M059J (cell line): Measurements from ENCODE around the gene GALNT18. TPM values are rescaled to one million over a fixed set of nuclear protein-coding genes. Genes with fewer than 3 reads are reported as not detected.

Source experiments
- DNase-seq: peaks from one replicate; pipeline ENCODE4 v3.0.0-alpha.2; 2012; ENCODE audit warnings: low read depth
- total RNA-seq: library from RNA; depleted of rRNA; stranded (reverse); fragments of >200 nt; shearing (Covaris generic); gene quantifications from 2 replicates; pipeline ENCODE4 v1.2.3, GENCODE V29; 2014

GALNT18 gene
- total RNA-seq, 1 experiment from 2014 or later: 0.64 TPM

GRCh38 chr11:11624926-11625325 is 3.1 kb upstream of the GALNT18 start:
- DNase-seq: no peak

DNA sequence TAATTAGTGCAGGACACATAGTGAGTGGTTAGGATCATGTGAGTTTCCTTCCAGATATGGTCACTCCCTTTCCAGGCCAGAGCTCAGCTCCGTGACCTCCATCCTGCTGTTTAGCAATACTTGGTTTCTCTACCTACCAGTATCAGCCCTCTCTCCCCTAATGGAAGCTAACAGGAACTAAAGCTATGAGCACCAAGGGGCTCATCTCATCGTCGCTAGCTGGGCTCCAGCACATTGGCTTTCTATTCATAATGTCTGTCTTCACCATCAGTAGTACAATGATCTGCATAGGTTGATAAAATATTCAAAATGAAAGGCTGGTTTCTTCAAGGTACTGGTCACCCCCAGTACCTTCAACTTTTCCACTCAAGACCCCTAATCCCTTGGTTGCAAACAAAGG is 2.4 kb upstream of the GALNT18 start:
- no peak for DNase-seq

- DNase-seq: no peak
Observed at GRCh38 chr11:11622772-11623171, 967 bp upstream of the GALNT18 start.

DNA sequence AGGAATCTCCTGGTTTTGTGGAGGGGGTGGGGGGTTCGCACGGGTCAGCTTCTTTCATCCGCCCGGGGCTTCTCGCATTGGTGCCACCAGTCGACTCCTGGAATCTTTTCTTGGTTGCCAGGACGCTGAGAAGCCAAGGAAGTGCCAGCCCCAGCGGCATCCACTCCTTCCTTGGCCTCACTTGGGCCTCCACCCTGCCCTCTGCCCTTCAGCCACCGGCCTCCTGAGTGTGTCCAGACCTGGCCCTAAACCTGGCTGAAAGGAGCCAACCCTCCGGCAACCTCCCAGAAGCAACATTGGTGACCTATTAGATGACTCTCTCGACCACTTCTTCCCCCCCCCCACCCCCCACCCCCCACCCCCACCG is 518 bp upstream of the GALNT18 start:
- no peak for DNase-seq

DNA sequence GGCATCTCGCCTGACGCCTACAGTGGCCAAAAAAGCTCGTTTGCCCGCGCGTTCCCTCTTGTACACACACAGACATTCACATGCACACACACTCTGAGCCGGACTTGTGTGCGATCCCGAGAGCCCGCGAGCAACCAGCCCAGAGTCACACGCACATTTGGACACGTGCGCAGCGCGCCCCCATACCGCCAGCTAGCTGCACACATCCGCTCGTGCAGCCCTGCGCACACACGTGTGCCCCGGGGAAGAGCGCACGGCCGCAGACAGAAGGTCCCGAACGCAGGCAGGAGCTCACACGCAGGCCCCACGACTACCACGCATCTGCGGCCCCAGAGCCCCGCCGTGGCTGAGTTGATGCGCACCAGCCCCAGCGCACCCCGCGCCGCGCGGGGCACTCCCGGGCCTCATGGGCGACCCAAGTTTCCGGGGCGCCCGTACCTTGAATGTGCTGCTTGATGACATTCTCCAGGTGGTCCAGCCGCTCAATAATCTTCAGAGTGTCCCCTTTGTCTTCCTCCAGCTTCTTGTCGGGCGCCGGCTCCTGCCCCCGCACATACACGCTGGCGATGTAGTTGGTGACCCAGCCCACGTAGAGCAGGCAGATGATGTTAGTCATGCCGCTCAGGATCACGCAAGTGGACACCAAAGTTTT is 758 bp downstream of the GALNT18 start:
- peak; percentile 20 for DNase-seq

- no peak for DNase-seq
Observed at GRCh38 chr11:11620173-11620920, 1.5 kb downstream of the GALNT18 start.

GRCh38 chr11:11618973-11619435 is 2.8 kb downstream of the GALNT18 start:
- DNase-seq: no peak

GRCh38 chr11:11615086-11615485 is 6.7 kb downstream of the GALNT18 start:
- DNase-seq: no peak

DNA sequence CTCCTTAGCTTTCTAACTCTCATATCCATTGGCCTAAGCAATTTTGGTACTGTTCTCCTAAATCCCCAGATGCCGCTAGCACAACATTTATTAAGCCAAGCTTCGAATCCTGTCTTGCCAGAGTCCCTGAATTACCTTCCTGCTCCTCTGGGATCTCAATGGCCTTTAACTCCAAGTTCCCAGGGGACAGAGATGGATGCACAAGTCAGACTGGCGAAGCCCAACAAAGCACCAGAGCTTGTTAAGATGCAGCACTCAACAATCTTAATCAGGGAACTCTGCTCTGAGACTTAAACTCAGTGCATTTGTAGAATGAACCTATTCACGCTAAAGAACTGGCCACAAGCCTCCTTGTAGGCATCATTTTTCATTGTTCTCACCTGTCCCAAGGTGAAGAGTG is 9.4 kb downstream of the GALNT18 start:
- DNase-seq: no peak

DNA sequence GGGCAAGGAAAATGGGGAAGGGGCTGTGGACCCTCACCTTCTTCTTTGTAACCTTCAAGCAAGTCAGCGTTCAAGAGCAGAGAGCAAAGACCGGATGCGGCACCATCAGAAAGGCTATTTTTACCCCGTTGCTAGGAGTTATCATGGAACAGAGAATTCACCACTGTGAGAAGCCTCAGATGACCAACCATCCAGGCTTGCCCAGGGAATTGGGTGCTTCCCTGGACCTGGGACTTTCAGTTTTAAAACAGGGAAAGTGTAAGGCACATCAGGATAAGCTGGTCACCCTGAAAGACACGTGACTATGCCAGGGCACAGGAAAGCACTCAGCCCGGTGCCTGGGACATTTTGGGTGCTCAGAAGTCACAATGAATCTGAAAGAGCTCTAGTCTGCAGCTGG is 10.4 kb downstream of the GALNT18 start:
- no peak for DNase-seq

- DNase-seq: peak; percentile 19
Observed at GRCh38 chr11:11608783-11609232, 13.0 kb downstream of the GALNT18 start.

DNA sequence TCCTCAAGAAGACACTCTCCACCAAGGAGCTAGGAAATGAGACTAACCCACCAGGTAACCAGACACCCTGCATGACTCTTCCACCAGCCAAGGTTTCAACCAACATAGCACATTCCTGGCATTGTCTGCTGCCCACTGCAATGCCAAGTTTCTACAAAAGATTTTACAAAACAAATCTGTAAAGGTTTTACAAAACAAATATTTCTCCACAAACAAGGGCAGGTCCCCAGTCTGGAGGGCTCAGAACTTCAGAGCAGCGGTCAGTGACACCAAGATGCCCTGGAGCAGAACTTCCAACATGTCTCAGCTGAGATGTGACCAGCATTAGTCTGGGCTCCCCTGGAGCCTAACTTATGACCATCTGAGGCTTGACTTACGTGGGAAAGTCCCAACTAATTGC is 14.0 kb downstream of the GALNT18 start:
- peak; percentile 27 for DNase-seq

- DNase-seq: no peak
Observed at GRCh38 chr11:11605821-11606450, 15.9 kb downstream of the GALNT18 start.

DNA sequence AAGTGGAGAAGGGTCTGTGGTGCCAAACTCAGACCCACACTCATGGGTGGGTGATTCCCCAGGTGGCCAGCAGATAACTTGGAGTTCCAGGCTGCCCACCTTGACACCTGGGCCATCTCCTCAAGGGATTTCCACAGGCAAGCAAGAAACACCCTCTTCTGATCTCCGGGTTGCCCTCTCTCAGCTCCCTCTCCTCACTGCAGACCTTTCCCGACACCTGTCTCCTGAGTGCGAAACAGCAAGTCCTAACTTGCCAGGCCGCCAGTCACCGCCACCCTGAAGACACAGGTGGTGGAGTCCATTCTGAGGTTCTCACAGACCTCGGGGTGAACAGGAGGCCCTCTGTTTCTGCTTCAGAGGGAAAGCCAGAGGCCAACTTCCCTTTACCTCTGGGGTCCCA is 16.6 kb downstream of the GALNT18 start:
- no peak for DNase-seq

DNA sequence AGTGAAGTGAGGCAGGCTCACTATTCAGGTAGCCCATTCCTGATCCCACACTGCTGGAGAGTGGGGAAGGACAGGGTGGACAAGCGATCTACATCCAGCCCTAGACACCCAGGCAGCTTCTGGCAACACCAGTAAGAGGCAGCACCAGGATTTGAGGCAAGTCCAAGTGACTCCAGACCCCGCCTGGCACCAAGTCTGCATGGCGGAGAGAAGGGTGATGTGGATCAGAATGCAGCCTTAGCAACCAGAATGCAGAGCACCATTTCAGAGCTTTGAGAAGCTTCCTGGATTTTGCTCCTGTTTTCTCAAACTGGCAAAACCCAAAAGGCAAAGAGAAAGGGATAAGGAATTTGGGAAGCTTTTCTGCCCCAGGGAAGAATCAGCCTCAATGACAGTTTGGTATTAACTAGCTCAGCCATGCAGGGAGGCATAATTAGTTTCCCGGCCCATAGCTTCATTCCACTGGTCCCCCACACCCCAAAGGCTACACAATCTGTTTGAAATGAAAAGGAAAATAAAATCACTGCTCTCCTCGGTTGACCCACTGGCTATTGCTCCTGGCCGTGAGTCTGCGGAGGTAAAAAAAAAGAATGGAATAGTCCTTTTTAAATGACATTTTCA is 17.3 kb downstream of the GALNT18 start:
- DNase-seq: no peak

DNA sequence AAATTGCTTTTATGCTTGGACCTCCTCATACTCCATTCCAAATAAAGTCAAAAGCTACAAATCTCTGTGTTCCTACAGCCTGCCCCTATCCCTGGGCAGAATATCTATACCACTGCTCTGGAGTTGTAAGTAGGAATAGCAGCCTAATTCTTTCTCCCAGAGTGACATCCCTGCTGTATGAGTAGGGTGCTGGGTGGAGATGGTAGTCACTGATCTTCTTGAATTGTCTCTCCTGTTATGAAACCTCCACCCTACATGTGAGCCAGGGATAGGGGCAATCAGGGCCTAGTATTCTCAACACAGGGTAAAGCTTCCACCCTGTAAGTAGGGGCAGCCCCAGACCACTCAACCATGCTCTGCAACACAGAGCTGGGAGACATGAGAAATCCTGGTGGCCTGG is 19.8 kb downstream of the GALNT18 start:
- DNase-seq: no peak

DNA sequence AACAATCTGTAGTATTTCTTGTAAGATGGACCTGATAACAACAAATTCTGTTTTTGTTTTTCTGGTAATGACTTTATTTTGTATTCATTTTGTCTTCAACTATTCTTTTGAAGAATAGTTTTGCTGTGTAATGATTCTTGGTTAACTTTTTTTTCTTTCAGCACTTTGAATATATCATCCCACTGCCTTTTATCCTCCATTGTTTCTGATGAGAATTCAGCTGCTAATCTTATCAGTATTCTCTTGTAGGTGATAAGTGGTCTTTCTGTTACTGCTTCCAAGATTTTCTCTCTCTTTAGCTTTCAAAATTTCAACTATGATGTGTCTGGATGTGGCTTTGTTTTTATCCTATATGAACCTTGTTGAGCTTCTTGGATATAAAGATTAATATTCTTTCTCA is 21.5 kb downstream of the GALNT18 start:
- no peak for DNase-seq

DNA sequence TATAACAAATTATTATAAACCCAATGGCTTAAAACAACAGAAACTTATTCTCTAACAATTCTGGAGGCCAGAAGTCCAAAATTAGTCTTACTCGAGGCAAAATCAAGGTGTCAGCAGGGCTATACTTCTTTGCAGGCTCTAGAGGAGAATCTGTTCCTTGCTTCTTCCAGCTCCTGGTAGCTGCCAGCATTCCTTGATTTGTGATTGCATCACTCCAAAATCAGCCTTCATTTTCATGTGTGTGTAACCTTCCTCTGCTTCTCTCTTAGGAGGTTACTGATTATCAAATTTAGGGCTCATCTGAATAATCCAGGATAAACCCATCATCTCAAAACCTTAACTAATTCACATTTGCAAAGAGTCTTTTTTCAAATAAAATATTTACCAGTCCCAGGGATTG is 23.6 kb downstream of the GALNT18 start:
- DNase-seq: no peak

DNA sequence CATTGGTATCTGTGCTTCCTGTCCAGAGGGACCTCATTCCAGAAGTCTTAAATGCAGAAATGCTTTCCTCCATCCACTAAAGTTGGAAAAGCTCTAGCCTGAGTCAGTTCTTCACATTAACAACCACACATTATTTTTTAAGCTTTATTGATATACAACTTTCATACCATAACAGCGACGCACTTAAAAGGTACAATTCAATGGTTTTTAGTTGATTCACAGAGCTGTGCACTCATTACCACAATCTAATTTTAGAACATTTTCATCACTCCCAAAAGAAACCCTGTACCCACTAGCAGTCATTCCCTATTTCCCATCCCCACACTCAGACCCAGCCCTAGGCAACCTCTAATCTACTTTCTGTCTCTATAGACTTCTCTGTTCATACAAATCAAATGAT is 27.6 kb downstream of the GALNT18 start:
- no peak for DNase-seq

DNA sequence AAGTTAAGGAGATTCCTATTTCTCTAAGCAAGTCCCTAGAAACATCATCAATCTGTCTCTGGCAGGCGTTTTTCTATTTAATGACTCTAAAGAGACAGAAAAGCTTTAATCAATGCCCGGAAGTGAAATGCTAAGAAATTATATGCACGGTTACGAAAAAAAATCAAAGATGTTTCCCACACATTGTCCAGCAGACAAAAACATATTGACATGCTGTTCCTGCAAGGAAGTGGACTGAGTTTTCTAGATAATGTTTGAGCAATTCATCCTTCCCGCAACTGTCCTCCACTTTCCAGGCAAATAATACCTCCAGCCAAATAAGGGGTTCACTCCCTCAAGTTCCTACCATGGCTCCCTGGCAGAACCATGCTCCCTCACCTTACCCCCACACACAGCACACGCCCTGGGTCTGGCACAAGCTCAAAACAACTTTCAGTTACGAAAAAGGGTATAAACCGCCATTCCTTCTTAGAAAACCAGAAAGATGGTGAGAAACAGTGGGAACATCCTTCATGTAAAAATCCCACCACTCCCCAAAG is 29.6 kb downstream of the GALNT18 start:
- no peak for DNase-seq

- no peak for DNase-seq
Observed at GRCh38 chr11:11589437-11589836, 32.4 kb downstream of the GALNT18 start.

DNA sequence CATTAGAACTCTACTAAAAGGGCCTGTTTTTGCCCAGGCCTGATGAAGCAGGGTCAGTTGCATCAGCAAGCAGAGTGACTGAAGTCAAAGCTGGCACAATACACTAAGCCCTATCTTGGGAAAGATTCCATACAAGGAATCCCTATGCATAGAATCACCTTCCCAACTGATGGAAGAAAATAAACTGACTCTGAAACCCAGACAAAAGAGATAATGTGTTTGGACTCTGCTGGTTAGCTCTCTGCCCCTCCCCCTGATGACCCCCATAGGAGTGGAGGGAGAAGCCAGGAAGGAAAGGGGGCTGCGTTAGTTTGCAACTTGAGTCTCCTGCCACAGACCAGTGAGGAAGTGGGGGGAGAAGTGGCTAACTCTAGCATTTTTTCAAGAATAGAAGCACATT is 32.9 kb downstream of the GALNT18 start:
- DNase-seq: no peak
